GM12875 (cell line): ENCODE measurements around the gene COL23A1.
"Not testable (repeated sequence)": the region's sequence is repeated elsewhere in the genome, so short reads cannot be mapped to it uniquely, and the experiment has no call there.

ENCODE experiments used
- H3K4me3 ChIP-seq: one replicate; pipeline ENCODE4 v1.5.1; 2011; ENCODE audit warnings: low read depth, low read length, control low read depth
- CTCF ChIP-seq: IDR thresholded peaks from 2 replicates; pipeline ENCODE4 v1.5.1; 2011; ENCODE audit warnings: low read depth, mild to moderate bottlenecking, control low read depth, inconsistent platforms, low read length, moderate library complexity, borderline replicate concordance; ENCODE audit not compliant: insufficient read depth

The COL23A1 gene

GRCh38 chr5:178373711-178374110 is 216.5 kb downstream of the COL23A1 start:
- H3K4me3 ChIP-seq: no peak overlapping the region
- no peak for TF ChIP-seq CTCF

GRCh38 chr5:178372142-178372571 is 218.0 kb downstream of the COL23A1 start:
- no peak overlapping the region for H3K4me3 ChIP-seq
- TF ChIP-seq CTCF: no peak

GRCh38 chr5:178371362-178372111 is 218.7 kb downstream of the COL23A1 start:
- no peak overlapping the region for H3K4me3 ChIP-seq
- no peak for TF ChIP-seq CTCF

GRCh38 chr5:178370102-178370501 is 220.1 kb downstream of the COL23A1 start:
- TF ChIP-seq CTCF: no peak
- no peak overlapping the region for H3K4me3 ChIP-seq

- H3K4me3 ChIP-seq: not testable (repeated sequence)
These were observed 220.7 kb downstream of the COL23A1 start for GRCh38 chr5:178369469-178369868.

GRCh38 chr5:178368716-178369300 is 221.4 kb downstream of the COL23A1 start:
- H3K4me3 ChIP-seq: no peak overlapping the region

GRCh38 chr5:178368274-178368673 is 221.9 kb downstream of the COL23A1 start:
- H3K4me3 ChIP-seq: no peak overlapping the region
- TF ChIP-seq CTCF: no peak

More at GRCh38 chr5:178368716-178369300, 221.4 kb downstream of the COL23A1 start:
- TF ChIP-seq CTCF: no peak
